Progenitor cell of endocrine pancreas (in vitro differentiated cells): ENCODE results near the gene ULBP2. TPM values are rescaled to one million over a fixed set of nuclear protein-coding genes. Genes with fewer than 3 reads are reported as not detected.
"Not testable (repeated sequence)": the region's sequence is repeated elsewhere in the genome, so short reads cannot be mapped to it uniquely, and the experiment has no call there.

Experiments used
- DNase-seq: peaks from one replicate; pipeline ENCODE4 v3.0.0; 2021; ENCODE audit warnings: low spot score; ENCODE audit not compliant: unreplicated experiment
- H3K27ac Mint-ChIP-seq: 2 replicates; pipeline ENCODE4 v1.8.0; 2021; ENCODE audit warnings: mild to moderate bottlenecking, moderate library complexity, mixed read lengths
- H3K27me3 Mint-ChIP-seq: 2 replicates; pipeline ENCODE4 v1.8.0; 2021; ENCODE audit warnings: mixed read lengths
- H3K36me3 Mint-ChIP-seq: 2 replicates; pipeline ENCODE4 v1.8.0; 2022; ENCODE audit warnings: mixed read lengths; ENCODE audit not compliant: insufficient read depth
- H3K4me1 Mint-ChIP-seq: 2 replicates; pipeline ENCODE4 v1.8.0; 2021; ENCODE audit warnings: low read depth, mixed read lengths
- H3K4me3 Mint-ChIP-seq: 2 replicates; pipeline ENCODE4 v1.8.0; 2021; ENCODE audit warnings: low read depth, mild to moderate bottlenecking, moderate library complexity, mixed read lengths
- H3K9me3 Mint-ChIP-seq: 2 replicates; pipeline ENCODE4 v1.8.0; 2021; ENCODE audit warnings: low read depth, mixed read lengths
- total RNA-seq: library from RNA; stranded (reverse); gene quantifications from 2 replicates; pipeline ENCODE4 v1.2.1, GENCODE V29; 2021
- TF ChIP-seq, protein P1 (sequence below): fragments of 200-600 bp; sonication (generic); IDR thresholded peaks from one replicate; pipeline ENCODE4 v1.5.0; 2021; ENCODE audit warnings: antibody characterized with exemption, mild to moderate bottlenecking; ENCODE audit not compliant: unreplicated experiment

ULBP2 gene
- total RNA-seq, 1 donor from 2014 or later, result not detected

DNA sequence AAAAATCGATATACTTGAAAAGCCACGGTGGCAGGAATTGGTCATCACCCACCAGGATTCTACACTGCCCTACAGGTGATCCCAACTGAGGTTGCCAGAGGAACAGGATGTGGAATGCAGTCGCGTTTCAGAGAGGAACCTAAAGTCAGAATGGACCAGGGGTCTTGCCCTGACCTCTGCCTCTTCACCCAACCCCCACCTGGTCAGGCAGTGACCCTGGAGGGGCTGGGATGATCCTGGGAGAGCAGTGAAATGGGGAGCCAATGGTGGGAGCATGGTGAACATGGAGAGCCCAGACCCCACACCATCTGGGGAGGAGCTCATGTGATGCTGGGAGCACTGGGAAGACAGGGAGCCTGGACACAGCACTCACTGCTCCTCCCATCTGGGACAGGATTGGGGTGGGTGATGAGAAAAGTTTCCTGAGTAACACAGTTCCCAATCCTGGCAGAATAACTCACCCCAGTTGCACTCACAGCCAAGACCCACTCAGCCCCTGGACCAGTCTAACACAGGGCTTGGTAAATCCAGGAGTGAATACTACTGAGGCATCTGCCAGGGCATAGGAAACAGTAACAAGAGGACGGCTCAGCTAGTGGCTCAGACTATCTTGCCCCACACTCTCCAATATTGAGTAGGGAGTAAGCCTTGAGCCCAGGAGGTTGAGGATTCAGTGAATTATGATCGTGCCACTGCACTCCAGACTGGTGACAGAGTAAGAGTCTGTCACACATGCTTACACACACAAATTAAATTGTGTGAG is 1.7 kb upstream of the ULBP2 start:
- peaks cover 6% of the 10 kb centered on the region for H3K4me1 Mint-ChIP-seq
- H3K27me3 Mint-ChIP-seq, result peaks cover 87% of the 10 kb centered on the region
- H3K36me3 Mint-ChIP-seq, result no peaks in the 10 kb centered on the region
- no peak overlapping the region for H3K27ac Mint-ChIP-seq
- H3K4me3 Mint-ChIP-seq, result no peak overlapping the region
- no peaks in the 10 kb centered on the region for H3K9me3 Mint-ChIP-seq
- TF ChIP-seq, protein P1, sequence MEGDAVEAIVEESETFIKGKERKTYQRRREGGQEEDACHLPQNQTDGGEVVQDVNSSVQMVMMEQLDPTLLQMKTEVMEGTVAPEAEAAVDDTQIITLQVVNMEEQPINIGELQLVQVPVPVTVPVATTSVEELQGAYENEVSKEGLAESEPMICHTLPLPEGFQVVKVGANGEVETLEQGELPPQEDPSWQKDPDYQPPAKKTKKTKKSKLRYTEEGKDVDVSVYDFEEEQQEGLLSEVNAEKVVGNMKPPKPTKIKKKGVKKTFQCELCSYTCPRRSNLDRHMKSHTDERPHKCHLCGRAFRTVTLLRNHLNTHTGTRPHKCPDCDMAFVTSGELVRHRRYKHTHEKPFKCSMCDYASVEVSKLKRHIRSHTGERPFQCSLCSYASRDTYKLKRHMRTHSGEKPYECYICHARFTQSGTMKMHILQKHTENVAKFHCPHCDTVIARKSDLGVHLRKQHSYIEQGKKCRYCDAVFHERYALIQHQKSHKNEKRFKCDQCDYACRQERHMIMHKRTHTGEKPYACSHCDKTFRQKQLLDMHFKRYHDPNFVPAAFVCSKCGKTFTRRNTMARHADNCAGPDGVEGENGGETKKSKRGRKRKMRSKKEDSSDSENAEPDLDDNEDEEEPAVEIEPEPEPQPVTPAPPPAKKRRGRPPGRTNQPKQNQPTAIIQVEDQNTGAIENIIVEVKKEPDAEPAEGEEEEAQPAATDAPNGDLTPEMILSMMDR, result no peak
- DNase-seq, result no peak

DNA sequence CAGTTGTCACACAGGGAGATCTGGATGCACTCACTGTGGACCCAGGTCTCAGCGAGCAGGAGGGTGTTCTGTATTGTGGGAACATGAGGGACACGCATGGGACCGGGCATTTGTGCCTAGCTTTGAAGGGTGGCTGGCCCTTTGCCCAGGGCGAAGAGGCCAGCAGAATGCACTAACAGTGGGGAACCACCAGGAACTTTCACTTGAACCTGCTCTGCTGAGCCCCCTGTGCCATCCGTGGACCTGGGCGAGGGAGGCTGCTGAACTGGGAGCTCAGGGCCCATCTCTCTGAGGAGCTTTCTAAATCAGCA is 1.2 kb upstream of the ULBP2 start:
- Mint-ChIP-seq H3K4me1 (peaks cover 6% of the 10 kb centered on the region), H3K9me3 (no peaks in the 10 kb centered on the region), H3K27ac (no peak overlapping the region), H3K4me3 (no peak overlapping the region), H3K36me3 (no peaks in the 10 kb centered on the region), H3K27me3 (peaks cover 87% of the 10 kb centered on the region)
- TF ChIP-seq, protein P1, result no peak
- DNase-seq, result no peak

DNA sequence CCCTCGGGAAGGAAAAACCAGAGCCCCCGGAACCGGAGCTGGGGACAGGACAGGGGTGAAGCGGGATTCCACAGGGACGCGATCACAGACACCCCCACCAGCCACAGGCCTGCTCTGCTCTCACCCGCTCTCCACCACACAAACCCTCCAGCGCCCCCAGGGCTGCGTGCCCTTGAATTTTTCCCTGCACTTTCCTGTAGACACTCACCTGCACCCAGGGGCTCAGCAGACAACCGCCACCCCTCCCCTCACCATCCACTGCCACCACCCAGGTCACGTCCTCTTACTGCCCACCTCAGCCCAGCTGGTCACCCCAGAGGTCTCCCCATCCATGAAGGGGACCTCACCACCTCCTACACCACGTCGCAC is 631 bp downstream of the ULBP2 start:
- peak overlapping the region; percentile 79 for H3K4me3 Mint-ChIP-seq
- H3K27me3 Mint-ChIP-seq, result peaks cover 78% of the 10 kb centered on the region
- peaks cover 6% of the 10 kb centered on the region for H3K4me1 Mint-ChIP-seq
- H3K27ac Mint-ChIP-seq, result no peak overlapping the region
- no peaks in the 10 kb centered on the region for H3K36me3 Mint-ChIP-seq
- DNase-seq, result no peak
- H3K9me3 Mint-ChIP-seq, result no peaks in the 10 kb centered on the region
- TF ChIP-seq, protein P1, result no peak

DNA sequence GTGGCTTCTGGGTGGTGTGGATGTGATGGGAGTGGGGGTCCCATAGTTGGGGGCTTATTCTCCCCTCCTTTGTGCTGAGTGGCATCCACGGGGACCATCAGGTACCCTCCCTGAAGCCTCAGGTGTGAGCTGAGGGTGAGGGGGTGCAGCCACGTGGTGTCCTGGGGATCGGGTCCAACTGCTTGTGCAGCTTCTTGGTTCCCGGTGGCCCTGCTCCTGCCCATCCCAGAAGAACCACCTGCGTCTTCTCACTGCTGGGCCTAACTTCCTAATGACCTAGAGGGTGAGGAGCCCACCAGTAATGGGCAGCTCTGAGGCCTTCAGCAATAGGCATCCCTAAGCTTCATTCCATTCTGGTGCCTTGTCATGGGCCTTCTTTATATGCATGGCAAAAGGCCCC is 1.5 kb downstream of the ULBP2 start:
- not testable (repeated sequence) for H3K36me3 Mint-ChIP-seq, H3K9me3 Mint-ChIP-seq, DNase-seq, H3K4me3 Mint-ChIP-seq, H3K4me1 Mint-ChIP-seq, H3K27ac Mint-ChIP-seq
- peaks cover 78% of the 10 kb centered on the region for H3K27me3 Mint-ChIP-seq

DNA sequence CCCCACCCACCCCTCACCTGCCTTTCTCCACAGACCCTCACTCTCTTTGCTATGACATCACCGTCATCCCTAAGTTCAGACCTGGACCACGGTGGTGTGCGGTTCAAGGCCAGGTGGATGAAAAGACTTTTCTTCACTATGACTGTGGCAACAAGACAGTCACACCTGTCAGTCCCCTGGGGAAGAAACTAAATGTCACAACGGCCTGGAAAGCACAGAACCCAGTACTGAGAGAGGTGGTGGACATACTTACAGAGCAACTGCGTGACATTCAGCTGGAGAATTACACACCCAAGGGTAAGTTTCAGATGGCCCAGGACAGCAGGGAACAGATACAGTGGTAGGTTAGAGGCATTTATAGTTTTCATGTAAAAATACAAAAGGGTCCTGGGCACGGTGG is 3.5 kb downstream of the ULBP2 start:
- H3K27ac Mint-ChIP-seq, H3K36me3 Mint-ChIP-seq, H3K4me3 Mint-ChIP-seq, H3K9me3 Mint-ChIP-seq, DNase-seq, H3K4me1 Mint-ChIP-seq: not testable (repeated sequence)
- H3K27me3 Mint-ChIP-seq, result peaks cover 80% of the 10 kb centered on the region

DNA sequence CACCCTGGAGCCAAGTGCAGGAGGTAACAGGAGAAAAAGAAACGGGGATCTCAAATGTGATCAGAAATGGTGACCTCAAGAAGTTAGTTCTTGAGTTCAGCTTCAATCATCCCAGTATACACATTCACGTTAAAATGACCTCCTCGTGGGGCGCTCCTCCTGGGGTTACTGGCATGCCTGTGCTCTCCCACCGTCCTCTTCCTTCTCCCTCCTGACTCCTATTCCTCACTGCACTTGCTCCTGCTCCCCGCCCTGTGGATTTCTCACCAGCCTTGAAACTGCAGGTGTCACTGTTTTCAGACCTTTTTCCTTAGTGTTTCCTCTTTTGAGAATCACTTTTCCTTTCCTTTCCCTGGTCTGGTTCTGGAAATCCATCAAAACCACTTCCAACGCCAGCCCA is 4.8 kb downstream of the ULBP2 start:
- peaks cover 80% of the 10 kb centered on the region for H3K27me3 Mint-ChIP-seq
- not testable (repeated sequence) for DNase-seq, H3K9me3 Mint-ChIP-seq, H3K4me3 Mint-ChIP-seq, H3K36me3 Mint-ChIP-seq, H3K27ac Mint-ChIP-seq, H3K4me1 Mint-ChIP-seq

DNA sequence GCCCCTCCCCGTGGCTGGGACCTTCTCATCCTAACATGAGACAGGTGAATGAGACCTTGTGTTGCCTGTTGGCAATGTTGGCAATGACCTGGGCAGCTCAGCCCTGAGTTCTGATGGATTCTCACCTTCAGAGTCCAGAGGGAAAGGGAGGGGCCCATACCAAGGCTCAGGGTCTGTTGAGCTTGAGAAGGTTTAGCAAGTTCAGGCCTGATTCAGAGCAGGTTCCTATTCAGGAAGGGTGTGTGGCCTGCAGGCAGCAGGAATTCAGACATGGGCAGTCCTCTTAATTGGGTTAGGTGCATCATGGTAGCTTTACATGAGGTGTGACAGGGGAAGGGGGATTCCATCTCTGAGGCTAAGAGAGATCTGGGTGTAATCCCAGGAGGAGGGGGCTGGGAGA is 5.7 kb downstream of the ULBP2 start:
- H3K27ac Mint-ChIP-seq, H3K36me3 Mint-ChIP-seq, DNase-seq, H3K9me3 Mint-ChIP-seq, H3K4me1 Mint-ChIP-seq, H3K4me3 Mint-ChIP-seq: not testable (repeated sequence)
- H3K27me3 Mint-ChIP-seq, result peaks cover 82% of the 10 kb centered on the region
